Osteocyte (in vitro differentiated cells): ENCODE data around the gene ZNF689. TPM values are rescaled to one million over a fixed set of nuclear protein-coding genes. Genes with fewer than 3 reads are reported as not detected.

ENCODE experiments used
- DNase-seq: peaks from one replicate; pipeline ENCODE4 v3.0.0; 2021; ENCODE audit warnings: mixed read lengths; ENCODE audit not compliant: unreplicated experiment; ENCODE audit errors: extremely low spot score
- H3K27ac Mint-ChIP-seq: one replicate; pipeline ENCODE4 v1.8.0; 2021; ENCODE audit warnings: mild to moderate bottlenecking, mixed read lengths; ENCODE audit not compliant: unreplicated experiment
- H3K27me3 Mint-ChIP-seq: one replicate; pipeline ENCODE4 v1.8.0; 2021; ENCODE audit warnings: mixed read lengths; ENCODE audit not compliant: unreplicated experiment
- H3K36me3 Mint-ChIP-seq: one replicate; pipeline ENCODE4 v1.8.0; 2021; ENCODE audit warnings: mixed read lengths; ENCODE audit not compliant: unreplicated experiment
- H3K4me1 Mint-ChIP-seq: one replicate; pipeline ENCODE4 v1.8.0; 2021; ENCODE audit warnings: mixed read lengths; ENCODE audit not compliant: unreplicated experiment
- H3K4me3 Mint-ChIP-seq: one replicate; pipeline ENCODE4 v1.8.0; 2021; ENCODE audit warnings: mild to moderate bottlenecking, moderate library complexity, mixed read lengths; ENCODE audit not compliant: unreplicated experiment
- H3K9me3 Mint-ChIP-seq: one replicate; pipeline ENCODE4 v1.8.0; 2021; ENCODE audit warnings: mixed read lengths; ENCODE audit not compliant: unreplicated experiment
- CTCF ChIP-seq: fragments of 200-600 bp; sonication (generic); IDR thresholded peaks from 2 replicates; pipeline ENCODE4 v1.5.0; 2021; ENCODE audit warnings: antibody characterized with exemption, mild to moderate bottlenecking, moderate library complexity
- total RNA-seq: library from RNA; stranded (reverse); gene quantifications from 2 replicates; pipeline ENCODE4 v1.2.1, GENCODE V29; 2021

ZNF689 gene
- total RNA-seq, 1 donor from 2014 or later = 8.8 TPM

- TF ChIP-seq CTCF = no peak
- Mint-ChIP-seq H3K9me3 (no peaks in the 10 kb centered on the region), H3K27ac (no peak overlapping the region), H3K4me3 (no peak overlapping the region), H3K4me1 (peaks cover 2% of the 10 kb centered on the region), H3K27me3 (peaks cover 30% of the 10 kb centered on the region), H3K36me3 (no peaks in the 10 kb centered on the region)
- no peak for DNase-seq
Observed at GRCh38 chr16:30623536-30624283, 13.5 kb upstream of the ZNF689 start.

- H3K36me3 Mint-ChIP-seq = no peaks in the 10 kb centered on the region
- TF ChIP-seq CTCF = no peak
- H3K4me3 Mint-ChIP-seq = no peak overlapping the region
- no peaks in the 10 kb centered on the region for H3K4me1 Mint-ChIP-seq
- no peaks in the 10 kb centered on the region for H3K9me3 Mint-ChIP-seq
- peaks cover 30% of the 10 kb centered on the region for H3K27me3 Mint-ChIP-seq
- DNase-seq = no peak
- H3K27ac Mint-ChIP-seq = no peak overlapping the region
Observed at GRCh38 chr16:30622455-30623032, 12.4 kb upstream of the ZNF689 start.

GRCh38 chr16:30621765-30622164 is 11.6 kb upstream of the ZNF689 start:
- Mint-ChIP-seq H3K27me3 (peaks cover 33% of the 10 kb centered on the region), H3K4me3 (no peak overlapping the region), H3K36me3 (no peaks in the 10 kb centered on the region), H3K4me1 (no peaks in the 10 kb centered on the region), H3K27ac (no peak overlapping the region), H3K9me3 (no peaks in the 10 kb centered on the region)
- no peak for DNase-seq
- TF ChIP-seq CTCF = no peak

GRCh38 chr16:30620169-30620568 is 10.0 kb upstream of the ZNF689 start:
- Mint-ChIP-seq H3K27me3 (peaks cover 33% of the 10 kb centered on the region), H3K36me3 (no peaks in the 10 kb centered on the region), H3K4me3 (no peak overlapping the region), H3K9me3 (no peaks in the 10 kb centered on the region), H3K4me1 (no peaks in the 10 kb centered on the region), H3K27ac (no peak overlapping the region)
- no peak for DNase-seq
- TF ChIP-seq CTCF = no peak

GRCh38 chr16:30619638-30620037 is 9.4 kb upstream of the ZNF689 start:
- Mint-ChIP-seq H3K4me1 (no peaks in the 10 kb centered on the region), H3K27ac (no peak overlapping the region)

More at GRCh38 chr16:30619638-30620037, 9.4 kb upstream of the ZNF689 start:
- H3K36me3 Mint-ChIP-seq = no peaks in the 10 kb centered on the region
- peaks cover 33% of the 10 kb centered on the region for H3K27me3 Mint-ChIP-seq
- no peak for DNase-seq
- TF ChIP-seq CTCF = no peak
- H3K4me3 Mint-ChIP-seq = no peak overlapping the region
- no peaks in the 10 kb centered on the region for H3K9me3 Mint-ChIP-seq
